Measurements from ENCODE around the gene OR6N2. TPM values are rescaled to one million over a fixed set of nuclear protein-coding genes. Genes with fewer than 3 reads are reported as not detected.

Gene OR6N2
- total and polyA plus RNA-seq, 2 of the 13 experiments (the other 11 are each of a cell fraction or from before 2014, with no cell fraction given): not detected

GRCh38 chr1:158732524-158732923 is 48.5 kb downstream of the OR6N2 start (continued):
- TF ChIP-seq DMTF1 (CRISPR knock-in tag; IDR thresholded peaks at IDR 0.05): no peak
- no peak for TF ChIP-seq NR2F1 (CRISPR knock-in tag; IDR thresholded peaks at IDR 0.05)
- TF ChIP-seq SMAD3 (CRISPR knock-in tag; IDR thresholded peaks at IDR 0.05): no peak
- no peak for TF ChIP-seq HNRNPLL (IDR thresholded peaks at IDR 0.05; ENCODE audit: low read depth, low read length, poor library complexity, severe bottlenecking)
- no peak for TF ChIP-seq ZNF567 (CRISPR knock-in tag; IDR thresholded peaks at IDR 0.05; ENCODE audit: borderline replicate concordance)
- no peak for TF ChIP-seq NFATC3 (CRISPR knock-in tag; IDR thresholded peaks at IDR 0.05)
- no peak for TF ChIP-seq TFDP2 (CRISPR knock-in tag; IDR thresholded peaks at IDR 0.05)
- no peak for TF ChIP-seq ZFYVE20 (CRISPR knock-in tag; IDR thresholded peaks at IDR 0.05; ENCODE audit: borderline replicate concordance, low read depth)
- TF ChIP-seq HCFC1 (IDR thresholded peaks at IDR 0.05; ENCODE audit: low read depth, low read length): no peak

GRCh38 chr1:158731707-158732106 is 49.3 kb downstream of the OR6N2 start:
- ChIA-PET POLR2A (no interaction called here), CTCF (ENCODE audit: low intra/inter-chr PET ratio, low total read pairs) (no interaction called here)
- no TSS peak for BruUV-seq (replicated peaks)
- FAIRE-seq (no peak), DNase-seq (ENCODE audit: low spot score) (no peak), ATAC-seq (no peak)
- in situ Hi-C loops (cut with HindIII; ENCODE audit: extremely low pct_ligation_motif_present, low pct_unique_long_range_greater_than_20kb): no loop called here
- Histone ChIP-seq H3K27ac (ENCODE audit: extremely low read length, insufficient read depth, low read length) (no peak overlapping the region), H3K4me3 (replicated peaks in 1 of 3; ENCODE audit: insufficient read depth in 1 of 3, low read depth in 2 of 3, low read length in 3 of 3) (no peak overlapping the region), H3K9me3 (ENCODE audit: low read length) (peaks cover 6% of the 10 kb centered on the region), H3K27me3 (ENCODE audit: control insufficient read depth in 1 of 2, insufficient read depth in 2 of 2, low read length in 2 of 2) (no peaks in the 10 kb centered on the region), H3K4me1 (ENCODE audit: insufficient read depth, low read length) (no peaks in the 10 kb centered on the region), H3K36me3 (replicated peaks in 1 of 2; ENCODE audit: control insufficient read depth in 1 of 2, insufficient read depth in 2 of 2, low read length in 2 of 2) (no peaks in the 10 kb centered on the region), H2AFZ (ENCODE audit: low read length) (no peak overlapping the region), H3K9ac (ENCODE audit: insufficient read depth, low read depth, low read length) (no peak overlapping the region), H3K4me2 (ENCODE audit: low read depth, low read length) (no peak overlapping the region), H3K79me2 (ENCODE audit: insufficient read depth, low read length) (no peaks in the 10 kb centered on the region), H4K20me1 (ENCODE audit: insufficient read depth, low read length) (no peaks in the 10 kb centered on the region)
- WGBS (ENCODE audit: low lambda C conversion rate): 18% methylated on average over 4 of the region's 4 CpGs
- intact Hi-C loops (cut with micrococcal nuclease; ENCODE audit: unreplicated experiment): no loop called here
- TF ChIP-seq E2F2 (CRISPR knock-in tag; IDR thresholded peaks at IDR 0.05; ENCODE audit: borderline replicate concordance) (no peak), ZNF124 (CRISPR knock-in tag; IDR thresholded peaks at IDR 0.05) (no peak), CC2D1A (CRISPR knock-in tag; IDR thresholded peaks at IDR 0.05) (no peak), ZNF12 (CRISPR knock-in tag; IDR thresholded peaks at IDR 0.05) (no peak), ARID4A (CRISPR knock-in tag; IDR thresholded peaks at IDR 0.05; ENCODE audit: borderline replicate concordance) (no peak)

Data from HepG2 (cell line).